Activated CD4-positive, alpha-beta memory T cell treated with anti-CD3 and anti-CD28 coated beads for 36 hours (primary cell): ENCODE measurements around the gene APOL1. TPM values are rescaled to one million over a fixed set of nuclear protein-coding genes. Genes with fewer than 3 reads are reported as not detected.

Experiments
- CTCF ChIA-PET: fragments of 350-600 bp; sonication (Branson Sonifier 250); formaldehyde crosslinking; loops from one replicate; lab custom pipeline; 2021; ENCODE audit warnings: antibody characterized with exemption, inconsistent platforms; lab: Charles Lee
- POLR2A ChIA-PET: fragments of 350-600 bp; sonication (Branson Sonifier 250); formaldehyde crosslinking; loops from one replicate; lab custom pipeline; 2021; ENCODE audit warnings: antibody characterized with exemption; lab: Charles Lee
- DNase-seq: peaks from one replicate; pipeline ENCODE4 v3.0.0-alpha.2; 2020
- H3K27ac Mint-ChIP-seq: one replicate; pipeline ENCODE4 v1.8.0; 2021; ENCODE audit warnings: mixed read lengths
- H3K27me3 Mint-ChIP-seq: one replicate; pipeline ENCODE4 v1.8.0; 2021; ENCODE audit warnings: mixed read lengths
- H3K36me3 Mint-ChIP-seq: one replicate; pipeline ENCODE4 v1.8.0; 2021; ENCODE audit warnings: mixed read lengths
- H3K4me1 Mint-ChIP-seq: one replicate; pipeline ENCODE4 v1.8.0; 2021; ENCODE audit warnings: low read depth, mixed read lengths
- H3K4me3 Mint-ChIP-seq: one replicate; pipeline ENCODE4 v1.8.0; 2021; ENCODE audit warnings: mild to moderate bottlenecking, mixed read lengths
- H3K9me3 Mint-ChIP-seq: one replicate; pipeline ENCODE4 v1.8.0; 2021; ENCODE audit warnings: mixed read lengths
- intact Hi-C: fragments of 100-400 bp; cut with micrococcal nuclease; formaldehyde crosslinking; loops from one replicate; pipeline ENCODE4 v1.15.1; 2023
- total RNA-seq, 2 experiments: library from RNA; stranded (reverse); gene quantifications; one replicate each; pipeline ENCODE4 v1.2.3, GENCODE V29; 2021

APOL1 gene
- total RNA-seq, 2 experiments from 2014 or later = 44.7 to 46.3 TPM

- intact Hi-C loops = no loop called here
- Mint-ChIP-seq H3K4me1 (peaks cover 5% of the 10 kb centered on the region), H3K27ac (no peak overlapping the region), H3K36me3 (peaks cover 1% of the 10 kb centered on the region), H3K4me3 (no peak overlapping the region), H3K27me3 (peaks cover 39% of the 10 kb centered on the region), H3K9me3 (peaks cover 6% of the 10 kb centered on the region)
- ChIA-PET CTCF (interaction anchor here (0.9 kb wide), 1 partner anchor 20 kb away, joined by 3 read pairs; no protein-coding TSS in a partner anchor), POLR2A (no interaction called here)
- no peak for DNase-seq
Observed at GRCh38 chr22:36212901-36213300, 40.0 kb upstream of the APOL1 start.

- H3K27me3 Mint-ChIP-seq = peaks cover 40% of the 10 kb centered on the region
- intact Hi-C loops = no loop called here
- peaks cover 1% of the 10 kb centered on the region for H3K36me3 Mint-ChIP-seq
- ChIA-PET POLR2A (no interaction called here), CTCF (interaction anchor here (0.9 kb wide), 1 partner anchor 21 kb away, joined by 3 read pairs; no protein-coding TSS in a partner anchor)
- peaks cover 6% of the 10 kb centered on the region for H3K9me3 Mint-ChIP-seq
- H3K27ac Mint-ChIP-seq = no peak overlapping the region
- H3K4me1 Mint-ChIP-seq = peaks cover 5% of the 10 kb centered on the region
- no peak overlapping the region for H3K4me3 Mint-ChIP-seq
- no peak for DNase-seq
Observed at GRCh38 chr22:36213586-36213985, 39.3 kb upstream of the APOL1 start.

- peaks cover 28% of the 10 kb centered on the region for H3K27me3 Mint-ChIP-seq
- CTCF ChIA-PET = interaction anchor here (1.3 to 1.6 kb wide), 2 partner anchors 23 to 151 kb away, joined by 3 to 4 read pairs; partner anchors contain the start of gene APOL2
- peaks cover 2% of the 10 kb centered on the region for H3K4me1 Mint-ChIP-seq
- no peaks in the 10 kb centered on the region for H3K9me3 Mint-ChIP-seq
- DNase-seq = no peak
- POLR2A ChIA-PET = no interaction called here
- H3K36me3 Mint-ChIP-seq = no peaks in the 10 kb centered on the region
- no peak overlapping the region for H3K27ac Mint-ChIP-seq
- no peak overlapping the region for H3K4me3 Mint-ChIP-seq
- intact Hi-C loops = no loop called here
Observed at GRCh38 chr22:36215981-36216380, 37.0 kb upstream of the APOL1 start.

GRCh38 chr22:36218648-36219193 is 34.2 kb upstream of the APOL1 start:
- H3K9me3 Mint-ChIP-seq = no peaks in the 10 kb centered on the region
- no peak overlapping the region for H3K4me3 Mint-ChIP-seq
- DNase-seq = no peak
- CTCF ChIA-PET = no interaction called here
- intact Hi-C loops = no loop called here
- H3K36me3 Mint-ChIP-seq = no peaks in the 10 kb centered on the region
- H3K27me3 Mint-ChIP-seq = peaks cover 16% of the 10 kb centered on the region
- POLR2A ChIA-PET = no interaction called here
- no peak overlapping the region for H3K27ac Mint-ChIP-seq
- peaks cover 9% of the 10 kb centered on the region for H3K4me1 Mint-ChIP-seq

GRCh38 chr22:36220451-36220921 is 32.4 kb upstream of the APOL1 start:
- Mint-ChIP-seq H3K4me1 (peaks cover 9% of the 10 kb centered on the region), H3K36me3 (peaks cover 4% of the 10 kb centered on the region), H3K4me3 (no peak overlapping the region), H3K9me3 (no peaks in the 10 kb centered on the region), H3K27me3 (peaks cover 13% of the 10 kb centered on the region), H3K27ac (no peak overlapping the region)
- DNase-seq = no peak
- ChIA-PET POLR2A (no interaction called here), CTCF (interaction anchor here (0.9 to 3.2 kb wide), 4 partner anchors 13 to 65 kb away, joined by 3 to 23 read pairs (median 4); no protein-coding TSS in a partner anchor)
- intact Hi-C loops = loop anchor here (5.0 kb wide), 1 partner anchor 37 kb away; no protein-coding TSS in a partner anchor

GRCh38 chr22:36221799-36222751 is 30.9 kb upstream of the APOL1 start:
- H3K36me3 Mint-ChIP-seq = peaks cover 13% of the 10 kb centered on the region
- peaks cover 8% of the 10 kb centered on the region for H3K27me3 Mint-ChIP-seq
- H3K4me3 Mint-ChIP-seq = no peak overlapping the region
- CTCF ChIA-PET = interaction anchor here (1.5 to 3.2 kb wide), 5 partner anchors 11 to 64 kb away, joined by 4 to 23 read pairs (median 5); partner anchors contain the start of gene APOL2
- no peaks in the 10 kb centered on the region for H3K9me3 Mint-ChIP-seq
- DNase-seq = peak; percentile 61
- peaks cover 9% of the 10 kb centered on the region for H3K4me1 Mint-ChIP-seq
- no peak overlapping the region for H3K27ac Mint-ChIP-seq
- POLR2A ChIA-PET = no interaction called here
- intact Hi-C loops = loop anchor here (5.0 kb wide), 1 partner anchor 35 kb away; no protein-coding TSS in a partner anchor

GRCh38 chr22:36222887-36223450 is 30.0 kb upstream of the APOL1 start:
- no peak overlapping the region for H3K4me3 Mint-ChIP-seq
- DNase-seq = no peak
- H3K36me3 Mint-ChIP-seq = peaks cover 20% of the 10 kb centered on the region
- H3K27me3 Mint-ChIP-seq = peaks cover 8% of the 10 kb centered on the region
- H3K27ac Mint-ChIP-seq = no peak overlapping the region
- intact Hi-C loops = loop anchor here (5.0 kb wide), 1 partner anchor 34 kb away; no protein-coding TSS in a partner anchor
- POLR2A ChIA-PET = no interaction called here
- CTCF ChIA-PET = interaction anchor here (1.5 to 3.2 kb wide), 3 partner anchors 16 to 27 kb away, joined by 4 to 23 read pairs (median 5); partner anchors contain the start of gene APOL2
- H3K9me3 Mint-ChIP-seq = no peaks in the 10 kb centered on the region
- H3K4me1 Mint-ChIP-seq = peaks cover 9% of the 10 kb centered on the region

GRCh38 chr22:36223504-36223903 is 29.4 kb upstream of the APOL1 start:
- Mint-ChIP-seq H3K9me3 (no peaks in the 10 kb centered on the region), H3K4me3 (no peak overlapping the region), H3K36me3 (peaks cover 20% of the 10 kb centered on the region), H3K27ac (no peak overlapping the region), H3K4me1 (peaks cover 9% of the 10 kb centered on the region), H3K27me3 (peaks cover 5% of the 10 kb centered on the region)
- intact Hi-C loops = loop anchor here (5.0 kb wide), 1 partner anchor 34 kb away; no protein-coding TSS in a partner anchor
- POLR2A ChIA-PET = no interaction called here
- no peak for DNase-seq
- CTCF ChIA-PET = no interaction called here

GRCh38 chr22:36224245-36224644 is 28.7 kb upstream of the APOL1 start:
- H3K4me1 Mint-ChIP-seq = peaks cover 9% of the 10 kb centered on the region
- ChIA-PET CTCF (no interaction called here), POLR2A (no interaction called here)
- no peak for DNase-seq
- intact Hi-C loops = loop anchor here (5.0 kb wide), 1 partner anchor 33 kb away; no protein-coding TSS in a partner anchor
- peaks cover 26% of the 10 kb centered on the region for H3K36me3 Mint-ChIP-seq
- H3K4me3 Mint-ChIP-seq = no peak overlapping the region
- H3K27me3 Mint-ChIP-seq = peaks cover 2% of the 10 kb centered on the region
- H3K9me3 Mint-ChIP-seq = no peaks in the 10 kb centered on the region
- no peak overlapping the region for H3K27ac Mint-ChIP-seq

GRCh38 chr22:36225333-36225922 is 27.5 kb upstream of the APOL1 start:
- no peak for DNase-seq
- Mint-ChIP-seq H3K4me3 (no peak overlapping the region), H3K36me3 (peaks cover 30% of the 10 kb centered on the region), H3K4me1 (peaks cover 9% of the 10 kb centered on the region), H3K9me3 (no peaks in the 10 kb centered on the region), H3K27ac (no peak overlapping the region), H3K27me3 (no peaks in the 10 kb centered on the region)
- CTCF ChIA-PET = no interaction called here
- POLR2A ChIA-PET = no interaction called here
- intact Hi-C loops = no loop called here

GRCh38 chr22:36226189-36226588 is 26.7 kb upstream of the APOL1 start:
- POLR2A ChIA-PET = no interaction called here
- H3K36me3 Mint-ChIP-seq = peaks cover 38% of the 10 kb centered on the region

More at GRCh38 chr22:36226189-36226588, 26.7 kb upstream of the APOL1 start:
- Mint-ChIP-seq H3K27ac (no peak overlapping the region), H3K9me3 (no peaks in the 10 kb centered on the region), H3K27me3 (no peaks in the 10 kb centered on the region), H3K4me3 (no peak overlapping the region), H3K4me1 (peaks cover 9% of the 10 kb centered on the region)
- CTCF ChIA-PET = interaction anchor here (1.1 to 1.4 kb wide), 2 partner anchors 13 to 32 kb away, joined by 3 read pairs; partner anchors contain the start of gene APOL2
- no peak for DNase-seq
- intact Hi-C loops = no loop called here
